ENCODE data around the gene G6PC3.
A peak's percentile ranks its signal among the peaks of the same experiment; 100 is the strongest.

G6PC3 gene

DNA sequence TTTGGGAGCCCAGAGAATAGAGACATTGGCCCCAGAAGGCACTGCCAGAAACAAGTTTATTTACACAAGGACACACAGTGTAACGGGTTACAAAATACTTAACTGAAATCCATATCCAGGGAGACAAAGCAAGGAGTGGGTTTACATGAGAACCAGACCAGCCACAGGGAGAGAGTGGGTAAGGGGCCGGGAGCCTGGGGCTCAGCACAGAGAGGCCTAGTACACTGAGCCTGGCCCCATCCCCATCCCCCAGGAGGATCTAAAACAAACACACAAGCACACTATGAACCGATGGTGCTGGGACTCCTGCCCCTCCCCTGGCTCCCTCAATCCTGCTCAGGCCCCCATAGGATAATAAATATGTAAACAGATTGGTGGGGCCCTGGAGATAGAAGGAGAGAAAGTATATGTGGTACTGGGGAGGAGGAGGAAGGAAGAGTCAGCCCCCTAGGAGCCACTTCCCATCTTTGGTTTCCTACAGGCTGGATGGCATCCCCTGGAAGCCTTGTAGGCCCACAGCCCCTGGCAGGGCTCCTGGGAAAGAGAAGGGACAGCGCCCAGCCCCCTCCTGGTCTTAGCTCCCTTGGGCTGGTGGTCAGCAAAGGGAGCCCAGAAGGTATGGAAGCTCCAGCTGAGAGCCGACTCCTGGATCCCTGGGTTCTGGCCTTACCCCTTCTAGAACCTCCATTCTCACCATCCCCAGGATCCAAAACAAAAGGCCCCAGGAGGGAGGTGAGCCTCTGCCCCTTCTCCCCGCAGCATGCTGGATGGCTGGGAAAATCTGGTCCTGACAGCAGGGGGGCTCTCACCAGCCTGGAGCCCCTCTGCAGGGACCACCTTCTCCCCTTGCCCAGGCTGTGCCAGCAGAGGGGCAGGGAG is 6.4 kb downstream of the G6PC3 start:
- H3K4me3 ChIP-seq, result no peak overlapping the region
- no peak overlapping the region for H3K9ac ChIP-seq (ENCODE audit: insufficient read length)
- peaks cover 16% of the 10 kb centered on the region; the same call in 1 of the 2 replicates for H3K36me3 ChIP-seq (ENCODE audit: insufficient read depth, low read length)
- no peak for DNase-seq (ENCODE audit: low read depth, low spot score)
- TF ChIP-seq FOXP2 (optimal IDR thresholded peaks at IDR 0.05; ENCODE audit: control extremely low read depth, extremely low read length, insufficient read depth) (no peak), POLR2AphosphoS5 (IDR thresholded peaks at IDR 0.05; ENCODE audit: borderline replicate concordance, low read depth, low read length) (no peak; the same call in 1 of the 2 replicates), EZH2 (IDR thresholded peaks at IDR 0.05) (no peak)
- no peaks in the 10 kb centered on the region for H3K9me3 ChIP-seq (ENCODE audit: low read depth, low read length)
- no peak overlapping the region for H3K27ac ChIP-seq

- TF ChIP-seq EZH2 (IDR thresholded peaks at IDR 0.05), result no peak
- no peak for TF ChIP-seq POLR2AphosphoS5 (IDR thresholded peaks at IDR 0.05; ENCODE audit: borderline replicate concordance, low read depth, low read length)
- no peak for TF ChIP-seq FOXP2 (optimal IDR thresholded peaks at IDR 0.05; ENCODE audit: control extremely low read depth, extremely low read length, insufficient read depth)
- Histone ChIP-seq H3K9me3 (ENCODE audit: low read depth, low read length) (no peaks in the 10 kb centered on the region), H3K27ac (0 out of 2 replicates have a peak overlapping the region, but pooled peaks have one; percentile 21), H3K36me3 (ENCODE audit: insufficient read depth, low read length) (peaks cover 22% of the 10 kb centered on the region; the same call in 1 of the 2 replicates), H3K4me3 (no peak overlapping the region), H3K9ac (ENCODE audit: insufficient read length) (no peak overlapping the region)
- DNase-seq (ENCODE audit: low read depth, low spot score), result no peak
Observed at GRCh38 chr17:44077595-44077909, 7.0 kb downstream of the G6PC3 start.

DNA sequence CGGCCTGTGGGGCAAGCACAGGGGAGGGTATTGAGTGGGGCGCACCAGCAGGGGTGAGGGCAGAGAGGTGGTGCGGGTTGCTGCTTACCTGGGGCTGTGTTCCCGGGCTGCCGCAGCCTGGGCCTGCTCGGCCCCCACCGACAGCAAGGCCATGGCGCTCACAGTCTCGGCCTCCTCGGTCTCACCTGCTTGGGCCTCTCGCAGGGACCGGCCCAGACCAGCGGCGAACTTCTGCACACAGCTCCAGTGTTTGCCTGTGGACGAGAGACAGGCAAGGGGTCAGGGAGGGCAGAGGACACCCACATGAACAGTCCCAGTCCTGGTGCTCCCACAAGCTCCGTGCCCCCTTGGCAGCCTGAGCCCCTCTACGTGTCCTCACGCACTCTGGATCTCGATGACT is 7.9 kb downstream of the G6PC3 start:
- no peak overlapping the region for H3K4me3 ChIP-seq
- peaks cover 27% of the 10 kb centered on the region; the same call in 1 of the 2 replicates for H3K36me3 ChIP-seq (ENCODE audit: insufficient read depth, low read length)
- TF ChIP-seq FOXP2 (optimal IDR thresholded peaks at IDR 0.05; ENCODE audit: control extremely low read depth, extremely low read length, insufficient read depth), result no peak
- TF ChIP-seq POLR2AphosphoS5 (IDR thresholded peaks at IDR 0.05; ENCODE audit: borderline replicate concordance, low read depth, low read length), result no peak
- no peaks in the 10 kb centered on the region for H3K9me3 ChIP-seq (ENCODE audit: low read depth, low read length)
- no peak for DNase-seq (ENCODE audit: low read depth, low spot score)
- H3K9ac ChIP-seq (ENCODE audit: insufficient read length), result no peak overlapping the region
- H3K27ac ChIP-seq, result no peak overlapping the region

- H3K9ac ChIP-seq (ENCODE audit: insufficient read length), result no peak overlapping the region
- DNase-seq (ENCODE audit: low read depth, low spot score), result no peak
- no peaks in the 10 kb centered on the region for H3K9me3 ChIP-seq (ENCODE audit: low read depth, low read length)
- no peak overlapping the region for H3K27ac ChIP-seq
- TF ChIP-seq EZH2 (IDR thresholded peaks at IDR 0.05), result no peak
- TF ChIP-seq POLR2AphosphoS5 (IDR thresholded peaks at IDR 0.05; ENCODE audit: borderline replicate concordance, low read depth, low read length), result no peak
- TF ChIP-seq FOXP2 (optimal IDR thresholded peaks at IDR 0.05; ENCODE audit: control extremely low read depth, extremely low read length, insufficient read depth), result no peak
- H3K4me3 ChIP-seq, result no peak overlapping the region
- H3K36me3 ChIP-seq (ENCODE audit: insufficient read depth, low read length), result peaks cover 29% of the 10 kb centered on the region; the same call in 1 of the 2 replicates
Observed at GRCh38 chr17:44079877-44080821, 9.6 kb downstream of the G6PC3 start.

DNA sequence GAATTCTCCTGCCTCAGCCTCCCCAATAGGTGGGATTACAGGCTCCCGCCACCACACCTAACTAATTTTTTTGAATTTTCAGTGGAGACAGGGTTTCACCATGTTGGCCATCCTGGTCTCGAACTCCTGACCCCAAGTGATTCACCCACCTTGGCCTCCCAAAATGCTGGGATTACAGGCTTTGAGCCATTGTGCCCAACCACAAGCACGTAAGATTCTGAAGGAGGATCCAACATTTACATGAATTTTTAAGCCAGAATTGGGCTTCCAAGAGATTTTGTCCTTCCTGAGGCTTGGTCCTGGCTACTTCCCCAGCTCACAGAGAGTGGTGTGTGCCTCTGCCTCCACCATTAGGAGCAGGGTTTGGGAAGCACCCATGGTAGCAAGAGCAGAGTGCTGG is 11.1 kb downstream of the G6PC3 start:
- Histone ChIP-seq H3K36me3 (ENCODE audit: insufficient read depth, low read length) (peaks cover 25% of the 10 kb centered on the region; the same call in 1 of the 2 replicates), H3K9me3 (ENCODE audit: low read depth, low read length) (no peaks in the 10 kb centered on the region)
- DNase-seq (ENCODE audit: low read depth, low spot score), result no peak

DNA sequence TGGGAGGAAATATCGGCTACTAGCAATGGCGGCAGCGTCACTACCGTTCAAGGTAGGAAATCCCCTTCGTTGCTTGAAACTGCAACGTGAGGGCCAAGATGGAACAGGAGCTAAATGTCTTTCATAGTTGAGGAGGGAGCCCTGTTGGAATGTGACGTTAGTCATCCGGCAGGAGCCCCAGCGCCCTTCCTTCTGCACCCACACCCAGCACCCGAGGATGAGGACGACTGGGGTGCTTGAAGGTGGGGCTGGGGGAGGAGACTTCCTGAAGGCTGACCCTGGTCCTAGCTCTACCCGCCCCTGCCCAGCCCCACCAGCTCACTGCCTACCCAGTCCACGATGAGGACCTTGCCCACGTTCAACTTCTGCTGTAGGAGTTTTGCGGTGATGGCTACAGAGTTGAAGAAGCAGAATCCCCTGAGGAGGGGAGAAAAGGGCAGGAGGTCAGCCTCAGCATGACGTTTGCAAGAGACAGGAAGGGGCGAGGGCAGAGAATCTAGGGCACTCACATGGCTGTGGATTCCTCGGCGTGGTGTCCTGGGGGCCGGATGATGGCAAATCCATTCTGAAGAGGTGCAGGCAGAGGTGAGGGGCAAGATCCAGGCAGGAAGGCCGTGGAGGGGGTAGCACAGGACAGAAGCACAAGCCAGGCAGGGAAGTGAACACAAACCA is 11.9 kb downstream of the G6PC3 start:
- Histone ChIP-seq H3K36me3 (ENCODE audit: insufficient read depth, low read length) (peaks cover 25% of the 10 kb centered on the region; the same call in 1 of the 2 replicates), H3K9ac (ENCODE audit: insufficient read length) (no peak overlapping the region)

More for the DNA sequence above, 11.1 kb downstream of the G6PC3 start:
- H3K27ac ChIP-seq, result no peak overlapping the region
- H3K4me3 ChIP-seq, result no peak overlapping the region
- TF ChIP-seq FOXP2 (optimal IDR thresholded peaks at IDR 0.05; ENCODE audit: control extremely low read depth, extremely low read length, insufficient read depth) (no peak), EZH2 (IDR thresholded peaks at IDR 0.05) (no peak), POLR2AphosphoS5 (IDR thresholded peaks at IDR 0.05; ENCODE audit: borderline replicate concordance, low read depth, low read length) (no peak)
- no peak overlapping the region for H3K9ac ChIP-seq (ENCODE audit: insufficient read length)

DNA sequence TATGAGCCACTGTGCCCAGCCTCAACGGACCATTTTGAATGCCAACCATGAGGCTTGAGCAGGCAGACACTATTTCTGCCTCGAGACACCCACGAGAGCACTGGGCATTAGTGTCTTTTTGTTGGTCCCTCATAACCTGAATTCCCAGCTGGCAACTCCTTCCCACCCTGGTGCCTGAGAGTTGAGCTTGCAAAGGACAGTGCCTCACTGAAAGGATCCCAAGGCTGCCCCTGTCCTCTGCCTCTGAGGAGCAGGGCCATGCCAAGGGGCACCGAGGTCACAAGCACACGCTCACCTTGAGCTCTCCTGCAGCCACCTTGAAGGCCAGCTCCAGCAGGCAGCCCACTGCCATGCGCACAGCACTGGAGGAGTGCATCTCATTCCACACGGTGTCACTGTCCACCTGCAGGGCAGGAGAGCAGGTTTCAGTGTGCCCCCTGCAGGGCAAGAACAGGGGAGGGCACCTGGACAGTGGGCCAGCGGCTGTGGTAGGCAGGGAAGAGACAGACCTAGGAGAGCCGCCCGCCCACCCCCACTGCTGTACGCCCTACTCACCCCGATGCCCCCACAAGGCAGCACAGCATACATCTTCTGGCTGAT is 12.8 kb downstream of the G6PC3 start:
- Histone ChIP-seq H3K36me3 (ENCODE audit: insufficient read depth, low read length) (peaks cover 19% of the 10 kb centered on the region; the same call in 1 of the 2 replicates), H3K9ac (ENCODE audit: insufficient read length) (no peak overlapping the region), H3K9me3 (ENCODE audit: low read depth, low read length) (no peaks in the 10 kb centered on the region), H3K27ac (no peak overlapping the region), H3K4me3 (no peak overlapping the region)
- DNase-seq (ENCODE audit: low read depth, low spot score), result no peak
- TF ChIP-seq EZH2 (IDR thresholded peaks at IDR 0.05) (no peak), FOXP2 (optimal IDR thresholded peaks at IDR 0.05; ENCODE audit: control extremely low read depth, extremely low read length, insufficient read depth) (no peak), POLR2AphosphoS5 (IDR thresholded peaks at IDR 0.05; ENCODE audit: borderline replicate concordance, low read depth, low read length) (no peak)

More for the DNA sequence above, 11.9 kb downstream of the G6PC3 start:
- no peak overlapping the region for H3K4me3 ChIP-seq
- no peak overlapping the region for H3K27ac ChIP-seq
- H3K9me3 ChIP-seq (ENCODE audit: low read depth, low read length), result no peaks in the 10 kb centered on the region
- TF ChIP-seq POLR2AphosphoS5 (IDR thresholded peaks at IDR 0.05; ENCODE audit: borderline replicate concordance, low read depth, low read length) (no peak), FOXP2 (optimal IDR thresholded peaks at IDR 0.05; ENCODE audit: control extremely low read depth, extremely low read length, insufficient read depth) (no peak), EZH2 (IDR thresholded peaks at IDR 0.05) (no peak)
- no peak for DNase-seq (ENCODE audit: low read depth, low spot score)
